ENCODE results near the gene WDR45. TPM values are rescaled to one million over a fixed set of nuclear protein-coding genes. Genes with fewer than 3 reads are reported as not detected.

Gene WDR45
- total RNA-seq, 1 donor from 2014 or later, result 91.3 TPM

GRCh38 chrX:49101629-49101984, 21.9 kb upstream of the WDR45 start:
- Mint-ChIP-seq H3K4me1 (ENCODE audit: unreplicated experiment) (peaks cover 8% of the 10 kb centered on the region), H3K36me3 (ENCODE audit: unreplicated experiment) (no peaks in the 10 kb centered on the region), H3K9me3 (ENCODE audit: unreplicated experiment) (no peaks in the 10 kb centered on the region), H3K27me3 (ENCODE audit: unreplicated experiment) (no peaks in the 10 kb centered on the region), H3K27ac (ENCODE audit: unreplicated experiment) (no peak overlapping the region), H3K4me3 (ENCODE audit: unreplicated experiment) (peak overlapping the region; percentile 81)
- TF ChIP-seq, protein P1, sequence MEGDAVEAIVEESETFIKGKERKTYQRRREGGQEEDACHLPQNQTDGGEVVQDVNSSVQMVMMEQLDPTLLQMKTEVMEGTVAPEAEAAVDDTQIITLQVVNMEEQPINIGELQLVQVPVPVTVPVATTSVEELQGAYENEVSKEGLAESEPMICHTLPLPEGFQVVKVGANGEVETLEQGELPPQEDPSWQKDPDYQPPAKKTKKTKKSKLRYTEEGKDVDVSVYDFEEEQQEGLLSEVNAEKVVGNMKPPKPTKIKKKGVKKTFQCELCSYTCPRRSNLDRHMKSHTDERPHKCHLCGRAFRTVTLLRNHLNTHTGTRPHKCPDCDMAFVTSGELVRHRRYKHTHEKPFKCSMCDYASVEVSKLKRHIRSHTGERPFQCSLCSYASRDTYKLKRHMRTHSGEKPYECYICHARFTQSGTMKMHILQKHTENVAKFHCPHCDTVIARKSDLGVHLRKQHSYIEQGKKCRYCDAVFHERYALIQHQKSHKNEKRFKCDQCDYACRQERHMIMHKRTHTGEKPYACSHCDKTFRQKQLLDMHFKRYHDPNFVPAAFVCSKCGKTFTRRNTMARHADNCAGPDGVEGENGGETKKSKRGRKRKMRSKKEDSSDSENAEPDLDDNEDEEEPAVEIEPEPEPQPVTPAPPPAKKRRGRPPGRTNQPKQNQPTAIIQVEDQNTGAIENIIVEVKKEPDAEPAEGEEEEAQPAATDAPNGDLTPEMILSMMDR (IDR thresholded peaks at IDR 0.05), result no peak
- DNase-seq (ENCODE audit: extremely low spot score, unreplicated experiment), result no peak

DNA sequence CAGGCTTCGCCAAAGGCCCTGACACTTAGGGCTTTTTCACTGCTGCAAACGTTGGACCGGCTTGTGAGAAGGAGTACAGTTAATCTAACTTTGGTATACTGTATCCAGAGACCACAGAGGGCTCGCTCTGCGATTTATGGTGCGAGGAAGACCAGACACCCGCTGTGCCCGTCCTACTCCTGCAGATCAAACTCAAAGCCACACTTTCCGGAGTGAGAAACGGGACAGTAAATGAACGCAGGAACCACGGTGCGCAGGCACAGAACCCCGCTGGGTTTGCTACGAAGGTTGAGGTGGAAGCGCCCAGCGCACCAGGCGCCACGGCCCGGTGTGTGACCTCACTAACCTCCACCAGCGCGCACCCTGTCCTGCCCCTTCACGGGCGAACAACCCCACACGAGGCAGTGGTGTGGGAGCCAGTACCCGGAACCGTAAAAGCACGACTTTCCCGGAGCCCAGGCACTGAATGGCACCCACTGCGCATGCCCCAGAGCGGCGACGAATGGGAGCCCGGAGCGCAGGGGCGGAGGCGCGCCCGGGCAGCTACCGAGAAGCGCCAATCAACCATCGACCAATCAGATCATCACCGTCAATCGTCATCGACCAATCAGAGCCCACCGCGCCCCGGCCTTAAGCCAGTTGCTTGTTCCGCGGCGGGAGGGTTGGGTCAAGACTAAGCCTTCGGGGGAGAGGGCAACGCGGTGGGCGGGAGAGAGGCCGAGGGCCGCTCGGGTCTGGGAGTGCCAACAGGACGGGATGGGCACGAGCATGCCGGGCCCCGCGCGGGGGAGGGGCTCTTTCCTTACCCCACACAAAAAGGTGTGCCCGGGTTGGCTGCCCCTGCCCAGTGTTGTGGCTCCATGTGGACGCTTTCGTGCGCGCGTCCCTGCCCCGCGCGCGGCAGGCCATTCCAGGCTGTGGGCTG, 21.3 kb upstream of the WDR45 start:
- peaks cover 3% of the 10 kb centered on the region for H3K9me3 Mint-ChIP-seq (ENCODE audit: unreplicated experiment)
- H3K27ac Mint-ChIP-seq (ENCODE audit: unreplicated experiment), result peak overlapping the region; percentile 47
- peak; percentile 95 for DNase-seq (ENCODE audit: extremely low spot score, unreplicated experiment)
- no peaks in the 10 kb centered on the region for H3K27me3 Mint-ChIP-seq (ENCODE audit: unreplicated experiment)
- peaks cover 1% of the 10 kb centered on the region for H3K36me3 Mint-ChIP-seq (ENCODE audit: unreplicated experiment)
- TF ChIP-seq, protein P1 (IDR thresholded peaks at IDR 0.05), result no peak
- peaks cover 8% of the 10 kb centered on the region for H3K4me1 Mint-ChIP-seq (ENCODE audit: unreplicated experiment)
- H3K4me3 Mint-ChIP-seq (ENCODE audit: unreplicated experiment), result peak overlapping the region; percentile 81

- Mint-ChIP-seq H3K27me3 (ENCODE audit: unreplicated experiment) (no peaks in the 10 kb centered on the region), H3K27ac (ENCODE audit: unreplicated experiment) (no peak overlapping the region), H3K4me3 (ENCODE audit: unreplicated experiment) (no peak overlapping the region), H3K9me3 (ENCODE audit: unreplicated experiment) (peaks cover 3% of the 10 kb centered on the region), H3K4me1 (ENCODE audit: unreplicated experiment) (peaks cover 4% of the 10 kb centered on the region), H3K36me3 (ENCODE audit: unreplicated experiment) (peaks cover 1% of the 10 kb centered on the region)
- DNase-seq (ENCODE audit: extremely low spot score, unreplicated experiment), result no peak
- TF ChIP-seq, protein P1 (IDR thresholded peaks at IDR 0.05), result no peak
These were observed 16.7 kb upstream of the WDR45 start for GRCh38 chrX:49096419-49096818.

DNA sequence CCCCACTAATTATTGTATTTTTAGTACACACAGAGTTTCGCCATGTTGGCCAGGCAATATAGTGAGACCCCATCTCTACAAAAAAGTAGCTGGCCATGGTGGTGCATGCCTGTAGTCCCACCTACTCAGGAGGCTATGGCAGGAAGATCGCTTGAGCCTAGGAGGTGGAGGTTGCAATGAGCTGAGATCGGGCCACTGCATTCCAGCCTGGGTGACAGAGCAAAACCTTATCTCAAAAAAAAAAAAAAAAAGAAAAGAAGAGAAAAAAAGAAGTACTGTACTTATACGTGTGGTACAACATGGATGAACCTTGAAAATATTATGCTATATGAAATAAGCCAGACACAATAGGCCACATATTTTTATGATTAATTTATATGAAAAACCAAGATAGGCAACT, 9.9 kb upstream of the WDR45 start:
- no peak for DNase-seq (ENCODE audit: extremely low spot score, unreplicated experiment)
- TF ChIP-seq, protein P1 (IDR thresholded peaks at IDR 0.05), result no peak
- no peak overlapping the region for H3K4me3 Mint-ChIP-seq (ENCODE audit: unreplicated experiment)
- H3K9me3 Mint-ChIP-seq (ENCODE audit: unreplicated experiment), result peaks cover 3% of the 10 kb centered on the region
- H3K4me1 Mint-ChIP-seq (ENCODE audit: unreplicated experiment), result no peaks in the 10 kb centered on the region
- no peaks in the 10 kb centered on the region for H3K27me3 Mint-ChIP-seq (ENCODE audit: unreplicated experiment)
- no peak overlapping the region for H3K27ac Mint-ChIP-seq (ENCODE audit: unreplicated experiment)
- no peaks in the 10 kb centered on the region for H3K36me3 Mint-ChIP-seq (ENCODE audit: unreplicated experiment)

- H3K9me3 Mint-ChIP-seq (ENCODE audit: unreplicated experiment), result peaks cover 3% of the 10 kb centered on the region
- TF ChIP-seq, protein P1 (IDR thresholded peaks at IDR 0.05), result no peak
- no peak for DNase-seq (ENCODE audit: extremely low spot score, unreplicated experiment)
- H3K27ac Mint-ChIP-seq (ENCODE audit: unreplicated experiment), result no peak overlapping the region
- no peak overlapping the region for H3K4me3 Mint-ChIP-seq (ENCODE audit: unreplicated experiment)
- H3K27me3 Mint-ChIP-seq (ENCODE audit: unreplicated experiment), result no peaks in the 10 kb centered on the region
- peaks cover 9% of the 10 kb centered on the region for H3K4me1 Mint-ChIP-seq (ENCODE audit: unreplicated experiment)
- peaks cover 2% of the 10 kb centered on the region for H3K36me3 Mint-ChIP-seq (ENCODE audit: unreplicated experiment)
These were observed 2.7 kb upstream of the WDR45 start for GRCh38 chrX:49082271-49082871.

Measured in osteocyte (in vitro differentiated cells).